Liver (tissue), 3 donors: ENCODE results near the gene NPEPL1.

Source experiments
- EGR1 ChIP-seq, 2 donors: IDR thresholded peaks; 2 replicates each; pipeline ENCODE4 v1.6.1; 2016 to 2018; ENCODE audit warnings: antibody characterized with exemption in 2 of 2, low read depth in 2 of 2
- GABPA ChIP-seq, 2 donors: IDR thresholded peaks in 1 of 2; conservative IDR thresholded peaks in 1 of 2; 2 replicates each; pipeline ENCODE4 v1.6.1; 2016; ENCODE audit warnings: antibody characterized with exemption in 2 of 2, mild to moderate bottlenecking in 1 of 2, moderate library complexity in 1 of 2
- HNF4A ChIP-seq, 2 donors: conservative IDR thresholded peaks; 2 replicates each; pipeline ENCODE4 v1.6.1; 2016; ENCODE audit warnings: antibody characterized with exemption in 2 of 2, mild to moderate bottlenecking in 2 of 2
- RAD21 ChIP-seq, 2 donors: IDR thresholded peaks; 2 replicates each; pipeline ENCODE4 v1.6.1; 2016; ENCODE audit warnings: antibody characterized with exemption in 2 of 2, mild to moderate bottlenecking in 2 of 2
- SP1 ChIP-seq: IDR thresholded peaks from 2 replicates; pipeline ENCODE4 v1.6.1; 2018; ENCODE audit warnings: antibody characterized with exemption, mild to moderate bottlenecking
- TAF1 ChIP-seq: conservative IDR thresholded peaks from 2 replicates; pipeline ENCODE4 v1.6.1; 2016; ENCODE audit warnings: antibody characterized with exemption, mild to moderate bottlenecking
- TF ChIP-seq, protein P1 (sequence below): fragments of 150-350 bp; IDR thresholded peaks from 2 replicates; pipeline ENCODE4 v1.5.1; 2017; ENCODE audit warnings: improper control_type of control experiment, low read depth, low read length; ENCODE audit not compliant: missing input control
- TF ChIP-seq, protein P2 (sequence below): IDR thresholded peaks from 2 replicates; pipeline ENCODE4 v1.6.1; 2016; ENCODE audit warnings: antibody characterized with exemption
- TF ChIP-seq, protein P3 (sequence below): IDR thresholded peaks from 2 replicates; pipeline ENCODE4 v1.6.1; 2016; ENCODE audit warnings: antibody characterized with exemption, mild to moderate bottlenecking
- donor health status: healthy.
- donor health status: healthy.

DNA sequence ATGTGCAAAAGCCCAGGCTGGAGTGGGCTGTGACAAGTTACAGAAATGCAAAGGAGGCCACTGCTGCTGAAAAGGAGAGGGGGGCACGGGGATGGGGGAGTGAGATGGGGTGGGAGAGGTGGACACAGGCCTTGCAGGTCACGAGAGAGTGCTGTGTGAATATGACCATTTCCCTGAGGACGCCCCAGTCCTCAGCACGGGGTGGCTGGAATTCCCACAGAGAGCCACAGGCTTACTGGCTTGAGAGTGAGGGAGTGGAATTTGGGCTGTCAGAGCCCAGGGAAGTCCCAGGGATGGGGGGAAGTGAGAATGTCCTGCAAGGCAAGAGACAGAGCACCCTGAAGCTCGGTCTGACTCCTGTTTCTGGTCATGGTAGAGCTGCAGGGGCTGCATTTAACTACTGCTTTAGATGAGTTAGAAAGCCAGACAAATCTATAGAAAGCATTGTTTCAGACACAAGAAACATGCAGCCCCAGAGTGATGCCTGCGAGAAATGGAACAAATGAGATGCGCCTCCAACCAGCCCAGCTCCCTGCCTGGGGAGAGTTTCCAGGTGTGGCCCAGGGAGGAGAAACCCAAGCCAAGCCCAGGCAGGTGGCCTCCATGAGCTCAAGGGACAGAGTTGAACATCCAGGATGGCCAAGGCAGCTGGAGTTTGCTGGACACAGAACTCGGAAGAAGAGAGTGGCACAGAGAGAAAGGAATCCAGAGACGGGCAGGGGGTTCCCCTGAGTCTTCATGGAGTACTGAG, 30.5 kb downstream of the NPEPL1 start:
- TF ChIP-seq, protein P1, sequence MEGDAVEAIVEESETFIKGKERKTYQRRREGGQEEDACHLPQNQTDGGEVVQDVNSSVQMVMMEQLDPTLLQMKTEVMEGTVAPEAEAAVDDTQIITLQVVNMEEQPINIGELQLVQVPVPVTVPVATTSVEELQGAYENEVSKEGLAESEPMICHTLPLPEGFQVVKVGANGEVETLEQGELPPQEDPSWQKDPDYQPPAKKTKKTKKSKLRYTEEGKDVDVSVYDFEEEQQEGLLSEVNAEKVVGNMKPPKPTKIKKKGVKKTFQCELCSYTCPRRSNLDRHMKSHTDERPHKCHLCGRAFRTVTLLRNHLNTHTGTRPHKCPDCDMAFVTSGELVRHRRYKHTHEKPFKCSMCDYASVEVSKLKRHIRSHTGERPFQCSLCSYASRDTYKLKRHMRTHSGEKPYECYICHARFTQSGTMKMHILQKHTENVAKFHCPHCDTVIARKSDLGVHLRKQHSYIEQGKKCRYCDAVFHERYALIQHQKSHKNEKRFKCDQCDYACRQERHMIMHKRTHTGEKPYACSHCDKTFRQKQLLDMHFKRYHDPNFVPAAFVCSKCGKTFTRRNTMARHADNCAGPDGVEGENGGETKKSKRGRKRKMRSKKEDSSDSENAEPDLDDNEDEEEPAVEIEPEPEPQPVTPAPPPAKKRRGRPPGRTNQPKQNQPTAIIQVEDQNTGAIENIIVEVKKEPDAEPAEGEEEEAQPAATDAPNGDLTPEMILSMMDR: no peak
- TF ChIP-seq EGR1 (IDR thresholded peaks at IDR 0.05; ENCODE audit: low read depth in 2 of 2): no peak
- TF ChIP-seq GABPA (IDR thresholded peaks at IDR 0.05 in 1 of 2, conservative IDR thresholded peaks at IDR 0.05 in 1 of 2): no peak
- TF ChIP-seq HNF4A (conservative IDR thresholded peaks at IDR 0.05): no peak
- no peak for TF ChIP-seq SP1
- TF ChIP-seq RAD21 (IDR thresholded peaks at IDR 0.05): no peak
- TF ChIP-seq, protein P2, sequence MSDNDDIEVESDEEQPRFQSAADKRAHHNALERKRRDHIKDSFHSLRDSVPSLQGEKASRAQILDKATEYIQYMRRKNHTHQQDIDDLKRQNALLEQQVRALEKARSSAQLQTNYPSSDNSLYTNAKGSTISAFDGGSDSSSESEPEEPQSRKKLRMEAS: no peak
- TF ChIP-seq, protein P3, sequence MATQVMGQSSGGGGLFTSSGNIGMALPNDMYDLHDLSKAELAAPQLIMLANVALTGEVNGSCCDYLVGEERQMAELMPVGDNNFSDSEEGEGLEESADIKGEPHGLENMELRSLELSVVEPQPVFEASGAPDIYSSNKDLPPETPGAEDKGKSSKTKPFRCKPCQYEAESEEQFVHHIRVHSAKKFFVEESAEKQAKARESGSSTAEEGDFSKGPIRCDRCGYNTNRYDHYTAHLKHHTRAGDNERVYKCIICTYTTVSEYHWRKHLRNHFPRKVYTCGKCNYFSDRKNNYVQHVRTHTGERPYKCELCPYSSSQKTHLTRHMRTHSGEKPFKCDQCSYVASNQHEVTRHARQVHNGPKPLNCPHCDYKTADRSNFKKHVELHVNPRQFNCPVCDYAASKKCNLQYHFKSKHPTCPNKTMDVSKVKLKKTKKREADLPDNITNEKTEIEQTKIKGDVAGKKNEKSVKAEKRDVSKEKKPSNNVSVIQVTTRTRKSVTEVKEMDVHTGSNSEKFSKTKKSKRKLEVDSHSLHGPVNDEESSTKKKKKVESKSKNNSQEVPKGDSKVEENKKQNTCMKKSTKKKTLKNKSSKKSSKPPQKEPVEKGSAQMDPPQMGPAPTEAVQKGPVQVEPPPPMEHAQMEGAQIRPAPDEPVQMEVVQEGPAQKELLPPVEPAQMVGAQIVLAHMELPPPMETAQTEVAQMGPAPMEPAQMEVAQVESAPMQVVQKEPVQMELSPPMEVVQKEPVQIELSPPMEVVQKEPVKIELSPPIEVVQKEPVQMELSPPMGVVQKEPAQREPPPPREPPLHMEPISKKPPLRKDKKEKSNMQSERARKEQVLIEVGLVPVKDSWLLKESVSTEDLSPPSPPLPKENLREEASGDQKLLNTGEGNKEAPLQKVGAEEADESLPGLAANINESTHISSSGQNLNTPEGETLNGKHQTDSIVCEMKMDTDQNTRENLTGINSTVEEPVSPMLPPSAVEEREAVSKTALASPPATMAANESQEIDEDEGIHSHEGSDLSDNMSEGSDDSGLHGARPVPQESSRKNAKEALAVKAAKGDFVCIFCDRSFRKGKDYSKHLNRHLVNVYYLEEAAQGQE: no peak
- no peak for TF ChIP-seq TAF1
